ENCODE data around the gene PPFIBP1.
"Not testable (repeated sequence)": the region's sequence is repeated elsewhere in the genome, so short reads cannot be mapped to it uniquely, and the experiment has no call there.

PPFIBP1 gene

DNA sequence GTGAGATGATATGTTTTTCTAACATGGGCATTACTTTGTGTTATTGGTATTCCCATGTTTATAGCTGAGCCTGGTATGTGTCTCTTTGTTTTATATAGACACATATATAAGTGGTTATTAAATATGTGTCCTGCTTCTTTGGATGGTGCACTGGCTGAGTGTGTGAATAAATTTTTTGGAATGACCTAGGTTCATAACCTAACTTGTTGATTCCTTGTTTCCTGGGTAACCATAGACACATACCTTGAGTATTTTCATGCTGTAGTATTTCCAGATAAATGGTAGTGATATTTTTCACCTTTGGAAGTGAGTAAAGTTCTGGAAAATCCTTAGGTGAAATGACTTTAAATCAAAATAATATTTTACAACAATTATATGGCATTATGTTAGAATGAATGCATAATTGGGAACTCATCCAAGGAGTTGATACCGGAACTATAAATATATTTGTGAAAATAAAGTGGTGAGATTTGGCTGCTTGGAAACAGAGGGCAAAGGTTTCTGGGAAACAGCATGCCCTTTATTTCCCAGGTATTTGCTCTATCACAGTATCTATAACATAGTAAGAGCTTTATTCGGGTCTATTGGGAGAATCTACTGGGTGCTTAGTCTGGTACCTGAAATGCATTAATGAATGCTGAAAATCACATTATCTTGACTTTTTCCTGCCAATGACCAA lies 107.9 kb downstream of the PPFIBP1 start:
- DNase-seq: no peak

DNA sequence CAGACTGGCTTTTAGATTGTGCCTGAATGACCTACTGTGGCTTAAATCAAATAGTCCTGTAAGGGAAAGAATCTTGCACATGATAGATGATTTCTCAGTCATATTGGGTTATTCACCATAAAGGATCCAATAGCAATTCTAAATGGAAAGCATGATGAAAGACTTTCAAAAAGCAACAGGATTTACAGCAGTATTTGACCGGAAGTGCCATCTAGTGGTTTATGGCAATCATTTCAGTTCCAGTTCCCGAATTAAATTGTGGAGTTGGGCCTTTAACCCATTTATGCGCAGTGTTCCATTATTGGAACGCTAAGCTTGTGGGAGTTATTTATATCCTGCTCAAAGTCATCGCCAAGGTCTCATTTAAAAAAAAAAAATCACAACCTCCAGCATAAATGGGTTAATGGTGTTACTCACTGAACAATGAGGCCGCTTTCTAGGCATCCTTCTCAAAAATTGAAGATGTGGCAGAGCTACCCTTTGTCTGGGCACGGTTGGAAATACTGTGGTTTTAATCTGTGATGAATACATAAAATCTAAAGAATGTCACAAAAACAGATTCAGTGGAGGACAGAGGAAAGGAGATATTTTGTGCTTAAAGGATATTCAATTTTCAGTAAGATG lies 111.5 kb downstream of the PPFIBP1 start:
- peak; percentile 63 for DNase-seq

DNA sequence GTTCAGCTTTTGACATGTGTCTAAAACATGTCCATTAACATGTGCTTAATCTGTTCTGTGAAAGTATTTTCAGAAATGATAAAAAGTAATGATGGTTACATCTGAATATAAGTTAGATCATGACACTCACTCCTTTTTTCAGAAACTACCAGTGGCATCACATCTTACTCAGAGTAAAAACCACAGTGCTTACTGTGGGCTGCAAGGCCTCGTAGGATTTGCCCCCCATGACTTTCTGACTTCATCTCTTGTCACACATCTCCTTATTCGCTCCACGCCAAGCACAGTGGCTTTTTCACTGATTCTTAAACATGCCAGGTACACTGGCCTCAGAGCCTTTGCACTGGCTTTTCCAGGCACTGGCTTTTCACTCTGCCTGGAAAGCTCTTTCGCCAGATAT lies 112.6 kb downstream of the PPFIBP1 start:
- DNase-seq: not testable (repeated sequence)

DNA sequence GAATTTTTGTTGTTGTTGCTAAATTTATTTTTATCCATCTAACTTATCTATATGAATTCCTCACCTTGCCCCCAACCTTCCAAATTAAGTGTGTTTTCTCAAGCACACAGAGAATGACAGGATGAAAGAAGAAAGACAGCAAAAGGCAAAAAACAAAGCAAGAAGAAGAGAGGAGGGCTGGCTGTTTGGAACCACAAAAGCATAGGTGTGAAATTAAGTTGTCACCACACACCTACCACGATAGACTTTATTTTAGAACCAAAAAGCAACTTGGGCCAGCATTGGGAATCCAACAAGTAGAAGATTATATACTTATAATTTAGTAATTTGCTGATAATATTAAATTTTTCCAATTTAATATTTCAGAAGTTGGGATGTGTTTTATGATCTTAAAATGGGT lies 113.5 kb downstream of the PPFIBP1 start:
- DNase-seq: no peak

DNA sequence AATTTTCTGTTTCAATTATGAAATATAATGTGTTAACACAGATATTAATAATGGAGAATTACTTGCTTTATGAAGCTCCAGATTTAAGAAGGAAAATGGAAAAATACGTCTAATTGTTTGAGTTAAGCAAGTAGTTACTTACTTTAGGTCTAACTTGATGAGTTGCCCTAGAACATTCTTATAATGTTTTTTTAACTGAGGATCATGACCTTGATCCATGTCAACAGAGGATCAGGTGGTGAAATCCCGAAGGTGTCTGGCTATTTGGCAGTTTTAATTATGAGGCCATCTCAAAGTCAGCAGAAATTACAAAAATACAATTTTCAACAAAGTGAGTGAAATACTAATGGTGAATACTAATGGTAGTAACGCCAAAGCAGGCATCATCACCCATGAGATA lies 115.3 kb downstream of the PPFIBP1 start:
- no peak for DNase-seq

DNA sequence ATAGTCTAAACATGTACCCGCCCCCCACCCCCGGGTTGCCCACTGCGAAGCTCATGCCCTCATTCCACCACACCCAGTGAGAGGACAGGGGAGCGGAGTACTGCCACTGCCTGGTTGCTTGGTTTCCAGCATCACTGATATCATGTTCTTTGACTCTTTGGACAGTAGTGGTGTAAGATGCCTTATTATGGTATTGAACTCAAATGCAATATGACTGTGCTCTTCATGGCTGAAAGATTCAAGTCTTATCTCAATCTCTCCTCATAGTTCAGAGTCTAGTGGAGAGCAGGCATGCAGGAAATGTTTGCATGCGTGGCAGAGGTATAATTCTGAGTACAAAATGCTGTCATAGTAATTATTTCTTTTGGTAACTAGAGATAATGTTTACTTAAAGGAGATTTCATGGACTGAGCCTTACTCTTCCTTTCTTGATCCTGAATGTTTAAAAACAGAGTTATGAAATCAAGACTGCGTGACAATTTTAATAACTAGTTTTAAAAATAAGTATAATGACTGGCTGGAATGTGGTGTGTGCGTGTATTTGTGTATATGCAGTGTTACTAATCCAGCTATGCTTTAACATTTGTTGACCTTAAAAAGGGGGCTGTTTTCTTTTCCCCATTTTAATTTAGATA lies 116.7 kb downstream of the PPFIBP1 start:
- DNase-seq: not testable (repeated sequence)

DNA sequence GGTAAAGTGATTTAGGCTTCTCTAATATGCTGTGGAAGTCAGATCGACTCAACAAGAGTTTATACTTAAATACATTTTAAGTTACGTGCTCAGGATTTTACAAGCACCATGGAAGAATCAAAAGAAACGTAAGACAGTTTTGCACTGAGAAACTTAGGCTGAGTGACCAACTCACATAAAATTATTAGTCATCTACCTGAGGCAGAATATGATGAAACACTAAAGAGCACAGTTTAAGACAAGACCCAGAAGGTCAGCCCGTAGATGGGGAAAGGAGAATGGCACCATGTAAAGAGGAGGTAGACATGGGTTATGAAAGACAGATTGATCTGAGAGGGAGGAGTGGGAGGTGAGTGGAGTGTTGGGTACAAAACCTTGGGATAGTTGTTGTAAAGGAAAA lies 118.4 kb downstream of the PPFIBP1 start:
- DNase-seq: not testable (repeated sequence)

DNA sequence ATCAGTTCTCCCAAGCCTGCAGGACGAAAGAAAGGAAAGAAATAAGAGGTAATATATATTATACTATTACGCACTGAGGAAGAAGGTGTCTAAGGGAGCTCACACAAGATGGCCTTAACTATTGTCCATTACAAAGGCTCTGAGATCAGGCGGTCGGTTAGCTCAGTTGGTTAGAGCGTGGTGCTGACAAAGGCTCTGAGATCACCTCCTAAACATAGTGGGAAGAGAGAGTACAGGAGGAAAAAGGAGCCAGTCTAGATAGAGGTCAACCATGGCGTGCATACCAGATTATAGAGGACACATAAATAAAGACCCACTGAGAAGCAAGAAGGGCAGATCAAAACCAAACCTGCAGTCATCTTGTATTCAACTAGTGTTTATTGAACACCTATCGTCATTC lies 118.9 kb downstream of the PPFIBP1 start:
- DNase-seq: not testable (repeated sequence)

DNA sequence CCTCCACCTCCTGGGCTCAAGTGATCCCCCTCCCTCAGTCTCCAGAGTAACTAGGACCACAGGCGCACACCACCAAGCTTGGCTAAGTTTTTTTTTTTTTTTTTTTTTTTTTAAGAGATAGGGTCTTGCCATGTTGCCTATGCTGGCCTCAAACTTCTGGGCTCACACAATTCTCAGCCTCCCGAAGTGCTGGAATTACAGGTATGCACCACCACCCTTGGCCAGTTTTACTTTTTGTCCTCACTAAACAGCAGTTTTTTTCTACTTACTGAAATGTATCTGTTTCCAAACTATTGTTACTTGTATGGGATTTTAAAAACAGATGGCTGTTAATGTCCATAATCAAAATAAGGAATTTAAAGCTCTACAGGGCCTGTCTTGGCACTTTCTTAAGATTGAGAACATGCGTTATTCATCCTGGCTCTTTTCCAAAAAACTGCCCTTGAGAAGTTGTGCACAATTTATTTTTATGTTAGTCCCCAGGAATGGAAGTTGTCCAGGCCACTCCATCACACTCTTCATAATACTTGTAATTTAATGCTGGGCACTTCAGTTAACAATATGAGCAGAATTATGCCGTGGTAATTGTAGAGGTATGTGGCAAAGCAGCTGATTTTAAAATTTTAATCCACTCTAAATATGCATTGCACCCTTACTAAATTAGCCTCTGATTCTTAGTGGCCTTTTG lies 120.3 kb downstream of the PPFIBP1 start:
- no peak for DNase-seq

DNA sequence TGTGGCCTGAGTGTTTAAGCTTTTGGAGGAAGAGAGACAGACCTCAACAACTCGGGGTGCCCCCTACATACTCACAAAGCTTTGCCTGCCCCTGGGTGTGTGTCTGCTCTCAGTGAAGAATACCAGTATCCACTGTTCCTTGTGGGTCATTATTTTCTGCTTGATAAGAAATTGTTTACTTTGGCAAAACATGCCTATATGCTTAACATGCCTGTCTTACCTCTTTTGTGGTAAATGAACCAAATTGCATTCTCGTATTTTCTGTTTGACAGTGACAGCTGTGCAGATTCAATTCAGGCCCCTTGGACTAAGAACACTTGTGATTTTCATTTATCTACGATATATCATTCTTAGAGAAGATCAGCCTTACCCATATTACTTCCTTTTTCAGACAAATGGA lies 121.7 kb downstream of the PPFIBP1 start:
- DNase-seq: no peak

DNA sequence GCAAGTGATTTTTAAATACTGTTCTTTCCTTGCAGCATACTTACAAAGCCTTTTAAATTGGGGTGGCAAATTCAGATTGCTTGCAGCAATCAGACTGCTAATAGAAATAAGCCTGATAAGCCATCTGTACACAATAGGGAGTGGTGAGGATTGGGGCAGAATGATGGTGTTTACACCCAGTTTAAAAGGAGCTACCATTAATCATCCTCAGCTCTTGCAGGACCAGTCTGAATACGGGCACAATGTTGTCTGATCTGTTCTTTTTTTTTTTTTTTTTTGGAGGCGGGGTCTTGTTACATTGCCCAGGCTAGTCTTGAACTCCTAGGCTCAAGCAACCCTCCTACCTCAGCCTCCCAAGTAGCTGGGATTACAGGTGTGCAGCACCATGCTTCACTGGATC lies 122.1 kb downstream of the PPFIBP1 start:
- DNase-seq: no peak

DNA sequence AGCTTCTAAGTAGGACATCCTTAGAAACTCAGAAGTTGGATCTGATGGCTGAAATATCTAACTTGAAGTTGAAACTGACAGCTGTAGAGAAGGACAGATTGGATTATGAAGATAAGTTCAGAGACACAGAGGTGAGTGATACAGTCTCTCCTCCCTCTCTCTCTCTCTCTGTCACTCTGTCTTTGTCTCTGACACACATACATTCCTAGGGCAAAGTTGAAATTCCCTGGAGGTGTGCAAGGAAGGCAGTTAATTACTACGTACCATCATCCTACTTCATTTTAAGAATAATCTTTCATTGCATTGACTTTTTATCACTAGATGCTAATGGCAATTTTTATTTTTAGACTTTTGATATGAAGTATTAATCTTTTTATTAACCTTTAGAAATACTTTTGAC lies 126.0 kb downstream of the PPFIBP1 start:
- DNase-seq: no peak

DNA sequence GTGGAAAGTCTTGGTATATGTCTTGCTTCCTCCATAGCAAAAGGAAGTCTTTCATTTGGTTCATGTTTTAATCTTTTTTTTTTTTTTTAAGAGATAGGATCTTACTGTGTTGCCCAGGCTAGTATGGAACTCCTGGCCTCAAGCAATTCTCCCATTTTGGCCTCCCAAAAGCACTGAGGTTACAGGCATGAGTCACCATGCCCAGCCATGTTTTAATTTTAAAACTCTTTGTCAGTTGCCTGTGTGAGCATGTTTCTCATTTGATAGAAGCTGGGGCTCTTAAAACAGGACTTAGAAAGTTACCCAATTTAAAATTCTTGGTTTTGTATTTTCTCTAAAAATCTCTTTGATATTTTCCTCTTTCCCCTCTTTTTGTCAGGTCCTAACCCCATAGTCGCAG lies 127.2 kb downstream of the PPFIBP1 start:
- no peak for DNase-seq

DNA sequence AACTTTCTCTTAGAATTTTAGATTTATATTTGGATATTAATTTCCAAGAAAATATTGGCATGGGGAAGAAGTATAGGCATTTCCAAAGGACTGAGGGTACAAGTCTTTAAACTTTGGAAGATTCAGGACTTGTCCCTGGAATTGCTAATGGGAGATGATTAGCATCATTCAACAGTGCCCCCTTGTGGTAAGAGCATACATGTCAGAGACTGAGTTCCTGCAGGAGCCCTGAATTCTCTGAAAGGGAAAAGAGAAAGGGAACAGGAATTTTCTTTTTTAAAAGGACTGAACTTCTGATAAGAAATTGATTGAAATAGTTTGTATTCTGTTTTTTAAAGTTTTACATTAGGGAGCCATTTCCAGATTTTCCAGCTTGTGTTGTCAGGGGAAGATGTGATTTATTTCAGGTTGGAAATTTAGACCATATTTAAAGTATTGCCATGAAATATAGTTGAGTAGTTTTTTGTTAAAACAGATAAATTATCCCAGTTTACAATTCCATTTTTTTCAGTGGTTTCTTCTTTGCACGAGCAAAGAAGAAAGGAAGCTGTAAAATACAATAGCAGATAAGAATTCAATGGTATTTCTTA lies 128.3 kb downstream of the PPFIBP1 start:
- peak; percentile 82 for DNase-seq

DNA sequence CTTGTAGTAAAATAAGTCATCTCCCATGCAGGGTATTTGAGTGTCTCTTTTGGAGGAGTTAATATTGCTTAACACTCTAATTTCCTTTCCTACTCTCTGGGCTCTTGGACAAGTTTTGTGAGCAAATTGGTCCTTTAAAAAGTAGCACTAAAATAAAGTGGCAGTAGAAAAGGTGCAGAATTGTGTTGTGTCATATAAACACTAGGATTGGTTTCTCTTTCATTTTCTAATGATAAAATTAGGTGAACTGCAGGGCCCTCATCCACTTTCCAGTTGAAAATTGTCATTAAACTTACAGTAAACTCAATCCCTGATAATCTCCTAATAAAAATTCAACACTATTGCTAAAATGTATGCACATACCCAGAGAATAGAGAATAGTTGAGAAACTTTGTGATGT lies 129.7 kb downstream of the PPFIBP1 start:
- no peak for DNase-seq

DNA sequence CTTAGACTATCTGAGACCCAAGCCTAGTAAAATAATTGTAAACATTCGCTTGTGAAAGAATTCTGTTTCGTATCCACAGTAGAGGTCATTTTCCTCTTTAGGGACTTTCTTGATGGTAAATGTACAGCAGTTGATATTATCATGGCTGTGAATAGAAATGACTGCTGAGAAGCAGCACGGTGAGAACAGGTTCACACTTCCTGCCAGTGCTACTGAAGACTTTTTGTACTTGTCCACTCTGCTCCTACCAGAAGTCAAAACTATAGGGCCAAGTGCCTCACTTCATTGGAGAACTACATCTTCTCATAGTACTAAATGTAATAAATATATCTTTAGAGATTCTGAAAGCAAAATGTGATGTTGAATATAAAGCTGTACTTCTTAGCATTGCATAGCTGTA lies 131.5 kb downstream of the PPFIBP1 start:
- DNase-seq: not testable (repeated sequence)

DNA sequence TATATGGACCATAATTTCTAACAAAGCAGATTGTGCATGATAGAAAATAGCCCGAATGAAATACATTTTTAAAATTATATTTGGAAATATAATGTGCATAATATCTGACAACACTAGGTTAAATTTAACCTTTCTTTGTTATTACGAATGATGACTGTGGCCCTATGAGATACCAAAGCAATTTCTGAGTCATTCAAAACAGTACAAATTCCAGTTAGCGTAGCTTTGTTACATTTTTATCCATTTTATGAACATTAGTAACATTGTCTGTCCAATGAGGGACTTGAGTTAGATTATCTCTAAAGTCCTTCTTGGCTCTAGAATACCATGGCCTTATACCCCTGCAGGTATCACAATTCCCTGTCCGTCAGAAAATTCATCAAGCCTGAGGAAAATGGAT lies 133.3 kb downstream of the PPFIBP1 start:
- DNase-seq: no peak

DNA sequence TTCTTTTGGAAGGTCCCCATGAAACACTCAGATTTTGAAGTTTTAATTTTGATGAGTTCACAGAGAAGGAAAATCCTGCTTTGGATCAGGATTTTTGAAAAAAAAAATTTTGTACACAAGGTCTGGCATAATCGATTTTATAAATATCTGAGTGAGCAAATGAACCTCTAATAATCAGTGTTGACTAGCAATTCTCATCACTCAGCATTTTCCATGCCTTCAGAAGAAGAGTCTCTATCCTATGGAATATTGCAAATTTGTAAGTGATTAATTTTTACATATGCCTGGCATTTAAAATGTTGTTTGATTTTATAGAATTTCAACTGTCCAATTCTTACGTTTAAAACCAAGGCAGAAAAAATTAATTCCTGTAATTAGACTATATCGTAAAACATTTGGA lies 141.7 kb downstream of the PPFIBP1 start:
- no peak for DNase-seq

DNA sequence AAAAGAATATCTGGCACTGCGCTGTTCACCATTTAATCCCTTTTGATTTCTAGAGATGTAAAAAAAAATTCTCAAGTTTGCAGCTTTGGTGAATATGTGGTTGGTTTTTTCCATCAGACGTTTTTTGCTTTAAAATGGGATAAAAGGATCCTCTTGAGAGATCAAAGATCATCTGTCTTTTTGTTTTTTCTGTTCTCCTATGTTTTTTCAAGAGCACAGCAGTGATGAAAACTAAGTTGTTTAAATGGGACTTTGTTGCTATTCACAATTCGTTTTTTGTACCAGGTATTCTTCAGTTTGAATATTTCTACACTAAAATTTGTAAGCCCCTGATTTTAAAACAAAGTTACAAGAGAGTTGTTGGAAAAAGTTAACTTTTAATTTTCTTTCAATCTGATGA lies 142.5 kb downstream of the PPFIBP1 start:
- DNase-seq: no peak

DNA sequence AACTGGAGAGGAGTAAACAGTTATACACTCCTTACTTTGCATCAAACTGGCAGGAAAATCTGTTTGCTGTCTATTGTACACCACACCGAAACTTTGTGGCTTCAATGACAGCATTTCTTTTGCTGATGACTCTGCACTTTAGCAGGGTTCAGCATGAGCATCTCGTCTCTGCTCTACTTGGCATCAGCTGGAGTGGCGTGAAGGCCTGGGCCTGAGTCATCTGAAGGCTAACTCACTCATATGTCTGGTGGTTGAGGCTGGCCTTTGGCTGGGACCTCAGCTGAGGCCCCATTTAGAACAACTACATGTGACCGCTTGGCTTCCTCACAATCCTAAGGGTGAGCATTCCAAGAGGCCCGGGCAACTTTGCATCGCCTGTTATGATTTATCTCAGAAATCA lies 143.5 kb downstream of the PPFIBP1 start:
- no peak for DNase-seq

DNA sequence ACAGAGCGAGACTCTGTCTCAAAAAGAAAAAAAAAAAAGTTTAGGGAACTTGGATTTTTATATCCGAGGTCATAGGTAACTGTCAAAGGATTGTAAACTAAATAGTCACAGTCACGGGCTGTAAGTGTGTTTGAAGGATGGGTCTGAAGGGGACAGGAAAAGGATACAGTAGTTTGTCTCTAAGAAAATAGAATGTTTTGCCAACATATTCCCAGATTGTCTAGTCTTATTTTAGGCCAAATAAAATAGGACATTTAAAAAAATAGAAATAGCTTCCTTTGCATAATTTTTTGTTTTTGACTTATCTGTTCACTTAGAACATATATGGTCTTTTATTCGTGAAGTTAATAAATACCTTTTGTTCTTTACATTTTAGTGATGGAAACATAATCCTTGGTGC lies 148.0 kb downstream of the PPFIBP1 start:
- no peak for DNase-seq

DNA sequence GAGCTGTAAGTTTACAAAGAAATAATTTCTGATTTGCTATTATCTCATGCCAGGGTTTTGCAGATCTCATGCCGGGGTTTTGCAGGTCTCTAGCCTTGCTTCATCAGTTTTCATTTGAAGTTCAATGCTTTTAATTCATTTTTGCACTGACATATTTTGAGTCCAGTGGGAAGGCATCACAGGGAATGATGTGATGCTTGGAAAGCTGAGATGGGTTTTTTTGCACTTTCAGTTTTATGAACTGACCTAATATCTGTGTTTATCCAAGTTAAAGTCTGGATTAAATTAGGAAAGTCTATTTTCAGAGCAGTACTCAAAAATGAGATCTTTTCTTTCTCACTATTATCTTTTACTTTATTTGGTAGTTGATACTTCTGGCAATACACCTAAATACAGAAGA lies 148.6 kb downstream of the PPFIBP1 start:
- no peak for DNase-seq

DNA sequence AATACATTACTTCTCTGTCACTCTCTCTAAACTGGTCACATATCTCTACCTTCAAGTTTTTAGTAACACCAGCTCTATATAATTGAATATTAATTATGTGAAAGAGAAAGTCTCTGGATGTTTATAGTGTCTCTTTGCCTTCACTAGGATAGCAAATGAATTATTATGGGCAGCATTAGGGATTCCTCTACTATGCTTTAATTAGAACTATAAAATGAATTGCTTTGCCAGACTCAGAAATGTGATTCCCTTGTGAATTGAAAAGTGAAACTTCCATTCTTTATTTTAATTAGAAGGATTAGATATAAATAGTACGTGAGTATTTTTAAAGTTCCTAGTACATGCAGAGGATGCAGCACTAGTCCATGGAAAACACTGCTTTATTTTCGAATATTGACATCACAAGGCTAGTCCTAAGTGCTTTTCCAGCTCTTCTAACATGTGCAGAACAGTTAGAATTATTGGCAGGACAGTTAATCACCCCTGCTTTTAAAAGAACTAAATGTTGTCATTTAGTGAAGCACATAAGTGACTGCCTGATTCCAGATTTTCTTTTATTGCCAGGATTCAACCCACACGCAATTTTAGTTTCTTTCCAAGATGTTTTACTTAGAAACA lies 149.2 kb downstream of the PPFIBP1 start:
- DNase-seq: no peak

Measured in midbrain (tissue), 1 donor.